KMS-11 (cell line): ENCODE data around the gene ERMP1.

Source experiments
- H2AFZ ChIP-seq: fragments of 200-600 bp; sonication (generic); 2 replicates; pipeline ENCODE4 v1.6.1; 2016; ENCODE audit warnings: antibody characterized with exemption, mixed run types, low read depth
- H3K27ac ChIP-seq: fragments of 200-600 bp; sonication (generic); 2 replicates; pipeline ENCODE4 v1.6.1; 2016; ENCODE audit warnings: mild to moderate bottlenecking, mixed run types
- H3K27me3 ChIP-seq: fragments of 200-600 bp; sonication (generic); 2 replicates; pipeline ENCODE4 v1.6.1; 2017; ENCODE audit warnings: mild to moderate bottlenecking, low read depth, mixed run types, moderate library complexity; ENCODE audit not compliant: insufficient read depth
- H3K36me3 ChIP-seq: fragments of 200-600 bp; sonication (generic); 2 replicates; pipeline ENCODE4 v1.6.1; 2017; ENCODE audit warnings: mild to moderate bottlenecking, mixed run types; ENCODE audit not compliant: insufficient read depth
- H3K4me1 ChIP-seq: fragments of 200-600 bp; sonication (generic); 2 replicates; pipeline ENCODE4 v1.6.1; 2016; ENCODE audit warnings: mild to moderate bottlenecking, low read depth, mixed run types; ENCODE audit not compliant: poor library complexity, severe bottlenecking
- H3K4me2 ChIP-seq: fragments of 200-600 bp; sonication (generic); 2 replicates; pipeline ENCODE4 v1.7.0; 2016; ENCODE audit warnings: mild to moderate bottlenecking, mixed run types
- H3K4me3 ChIP-seq: fragments of 200-600 bp; sonication (generic); IDR thresholded peaks from 2 replicates; pipeline ENCODE4 v1.6.1; 2017; ENCODE audit warnings: low read depth, low read length, mixed read lengths; ENCODE audit not compliant: insufficient read depth
- H3K79me2 ChIP-seq: fragments of 200-600 bp; sonication (generic); 2 replicates; pipeline ENCODE4 v1.6.1; 2016; ENCODE audit warnings: low read depth, mixed run types; ENCODE audit not compliant: insufficient read depth
- H3K9ac ChIP-seq: fragments of 200-600 bp; sonication (generic); 2 replicates; pipeline ENCODE4 v1.6.1; 2016; ENCODE audit warnings: mild to moderate bottlenecking, mixed run types
- H4K20me1 ChIP-seq: fragments of 200-600 bp; sonication (generic); 2 replicates; pipeline ENCODE4 v1.6.1; 2016; ENCODE audit warnings: mild to moderate bottlenecking, mixed run types; ENCODE audit not compliant: insufficient read depth
- TF ChIP-seq, protein P1 (sequence below): fragments of 200-600 bp; sonication (generic); conservative IDR thresholded peaks from 2 replicates; pipeline ENCODE4 v1.6.1; 2017; ENCODE audit warnings: low read depth, mild to moderate bottlenecking, antibody characterized with exemption, low read length, moderate library complexity, mixed read lengths

The ERMP1 gene

DNA sequence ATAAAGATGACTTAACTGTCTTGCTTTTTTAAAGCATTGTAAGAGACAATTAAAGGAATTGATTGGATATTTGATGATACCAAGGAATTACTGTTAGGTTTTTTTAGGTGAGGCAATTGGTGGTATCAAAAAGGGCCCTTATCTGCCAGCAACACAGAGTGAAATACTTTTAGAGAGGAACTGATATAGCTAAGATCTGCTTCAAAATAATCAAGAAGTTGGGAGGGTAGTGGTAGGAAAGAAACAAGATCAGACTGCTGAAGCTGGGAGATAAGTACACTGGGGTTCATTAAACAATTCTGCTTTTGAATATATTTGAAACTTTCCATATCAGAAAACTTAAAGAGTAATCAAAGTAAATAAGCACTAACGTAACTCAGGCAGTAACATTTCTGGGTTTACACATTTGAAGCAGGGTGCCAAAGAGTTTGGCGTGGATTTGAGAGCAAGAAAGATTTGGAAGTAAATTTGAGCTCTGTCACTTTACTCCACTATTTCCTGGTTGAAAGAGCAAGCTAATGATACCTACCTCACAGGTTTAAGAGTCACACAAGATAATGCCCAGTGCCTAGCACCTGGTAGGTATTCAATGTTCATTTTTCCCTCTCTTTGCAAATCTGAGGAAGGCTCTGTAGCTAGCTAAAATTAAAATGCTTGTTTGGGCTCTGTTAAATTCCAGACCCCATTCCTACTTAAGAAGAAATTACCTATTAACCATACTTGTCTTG, 6.9 kb downstream of the ERMP1 start:
- H3K79me2 ChIP-seq = peaks cover 16% of the 10 kb centered on the region
- no peaks in the 10 kb centered on the region; the same call in 1 of the 2 replicates for H3K36me3 ChIP-seq
- no peak overlapping the region for H3K4me3 ChIP-seq
- TF ChIP-seq, protein P1, sequence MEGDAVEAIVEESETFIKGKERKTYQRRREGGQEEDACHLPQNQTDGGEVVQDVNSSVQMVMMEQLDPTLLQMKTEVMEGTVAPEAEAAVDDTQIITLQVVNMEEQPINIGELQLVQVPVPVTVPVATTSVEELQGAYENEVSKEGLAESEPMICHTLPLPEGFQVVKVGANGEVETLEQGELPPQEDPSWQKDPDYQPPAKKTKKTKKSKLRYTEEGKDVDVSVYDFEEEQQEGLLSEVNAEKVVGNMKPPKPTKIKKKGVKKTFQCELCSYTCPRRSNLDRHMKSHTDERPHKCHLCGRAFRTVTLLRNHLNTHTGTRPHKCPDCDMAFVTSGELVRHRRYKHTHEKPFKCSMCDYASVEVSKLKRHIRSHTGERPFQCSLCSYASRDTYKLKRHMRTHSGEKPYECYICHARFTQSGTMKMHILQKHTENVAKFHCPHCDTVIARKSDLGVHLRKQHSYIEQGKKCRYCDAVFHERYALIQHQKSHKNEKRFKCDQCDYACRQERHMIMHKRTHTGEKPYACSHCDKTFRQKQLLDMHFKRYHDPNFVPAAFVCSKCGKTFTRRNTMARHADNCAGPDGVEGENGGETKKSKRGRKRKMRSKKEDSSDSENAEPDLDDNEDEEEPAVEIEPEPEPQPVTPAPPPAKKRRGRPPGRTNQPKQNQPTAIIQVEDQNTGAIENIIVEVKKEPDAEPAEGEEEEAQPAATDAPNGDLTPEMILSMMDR = no peak
- H3K4me1 ChIP-seq = peaks cover 14% of the 10 kb centered on the region
- H3K27me3 ChIP-seq = no peaks in the 10 kb centered on the region
- H3K9ac ChIP-seq = no peak overlapping the region
- H3K4me2 ChIP-seq = no peak overlapping the region
- no peak overlapping the region for H2AFZ ChIP-seq
- H3K27ac ChIP-seq = no peak overlapping the region
- no peaks in the 10 kb centered on the region for H4K20me1 ChIP-seq

DNA sequence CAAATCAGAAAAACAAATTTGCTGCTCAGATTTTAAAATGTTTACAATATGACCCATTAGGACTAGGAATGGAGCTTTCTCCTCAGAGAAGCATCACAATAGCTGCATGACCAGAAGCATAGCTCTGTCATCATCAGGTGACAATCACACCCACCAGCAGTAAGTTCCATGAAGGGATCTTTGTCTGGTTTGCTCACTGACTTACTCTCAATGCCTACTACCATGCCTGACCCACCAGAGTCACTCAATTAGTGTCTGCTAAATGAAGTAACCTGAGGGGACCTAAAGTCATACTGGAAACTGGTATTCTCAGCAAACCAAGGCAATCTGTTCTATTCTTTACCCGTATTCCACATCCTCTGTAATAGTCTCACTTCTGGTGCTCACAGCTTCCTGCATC, 7.7 kb downstream of the ERMP1 start:
- peaks cover 8% of the 10 kb centered on the region; the same call in 1 of the 2 replicates for H3K79me2 ChIP-seq

DNA sequence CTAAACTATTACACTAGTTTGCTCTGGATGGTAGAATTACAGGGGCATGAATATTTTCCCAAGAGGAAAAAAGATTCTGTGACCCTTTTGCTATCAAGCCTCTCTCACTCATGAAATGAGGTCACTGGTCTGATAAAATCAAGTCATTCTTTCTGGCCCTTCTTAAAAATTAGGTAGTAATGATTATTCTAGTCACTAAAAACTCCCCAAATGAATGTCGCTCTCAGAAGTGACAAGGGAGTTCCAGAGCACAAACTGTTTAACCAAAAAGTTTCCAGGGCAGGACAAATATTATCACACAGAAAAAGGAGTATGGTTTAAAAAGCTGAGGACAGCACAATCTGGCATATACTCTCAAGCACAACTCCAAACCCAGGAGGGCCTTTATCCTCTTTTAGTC, 12.5 kb downstream of the ERMP1 start:
- H3K4me2 ChIP-seq = peak overlapping the region; percentile 31; the same call in 1 of the 2 replicates
- H3K27ac ChIP-seq = peak overlapping the region; percentile 47
- H3K79me2 ChIP-seq = 0 out of 2 replicates have a peak, but pooled peaks cover 3% of the 10 kb centered on the region
- H3K4me3 ChIP-seq = no peak overlapping the region
- H3K27me3 ChIP-seq = no peaks in the 10 kb centered on the region
- H2AFZ ChIP-seq = no peak overlapping the region
- H4K20me1 ChIP-seq = no peaks in the 10 kb centered on the region
- no peaks in the 10 kb centered on the region; the same call in 1 of the 2 replicates for H3K36me3 ChIP-seq
- H3K9ac ChIP-seq = no peak overlapping the region
- TF ChIP-seq, protein P1 = no peak
- H3K4me1 ChIP-seq = peaks cover 23% of the 10 kb centered on the region

More for the DNA sequence above, 7.7 kb downstream of the ERMP1 start:
- Histone ChIP-seq H3K4me1 (peaks cover 16% of the 10 kb centered on the region), H3K4me2 (no peak overlapping the region), H3K9ac (no peak overlapping the region), H3K4me3 (no peak overlapping the region), H4K20me1 (no peaks in the 10 kb centered on the region), H3K36me3 (no peaks in the 10 kb centered on the region; the same call in 1 of the 2 replicates), H3K27ac (no peak overlapping the region), H3K27me3 (no peaks in the 10 kb centered on the region), H2AFZ (no peak overlapping the region)
- TF ChIP-seq, protein P1 = no peak

DNA sequence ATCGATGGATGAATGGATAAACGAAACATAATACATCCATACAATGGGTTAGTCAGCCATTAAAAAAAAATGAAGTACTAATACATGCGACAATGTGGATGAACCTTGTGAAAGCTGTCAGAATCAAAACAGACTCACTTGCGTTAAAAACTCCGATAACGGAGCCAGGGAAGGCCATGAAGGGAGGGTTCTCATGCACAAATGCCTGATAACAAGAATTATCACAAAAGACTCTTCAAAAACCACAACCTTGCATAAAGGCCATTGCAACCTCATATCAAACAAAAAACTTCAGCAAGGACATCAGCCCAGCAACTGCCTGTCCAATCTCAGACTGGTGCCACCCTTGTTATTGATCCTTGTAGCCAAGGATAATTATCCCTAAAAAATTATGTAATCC, 13.7 kb downstream of the ERMP1 start:
- Histone ChIP-seq H3K36me3 (no peaks in the 10 kb centered on the region), H4K20me1 (no peaks in the 10 kb centered on the region), H2AFZ (no peak overlapping the region), H3K4me3 (no peak overlapping the region), H3K27ac (no peak overlapping the region), H3K4me2 (no peak overlapping the region), H3K9ac (no peak overlapping the region), H3K4me1 (peaks cover 23% of the 10 kb centered on the region), H3K79me2 (0 out of 2 replicates have a peak, but pooled peaks cover 3% of the 10 kb centered on the region), H3K27me3 (no peaks in the 10 kb centered on the region)
- TF ChIP-seq, protein P1 = no peak
